Breast epithelium (tissue), 4 donors: Measurements from ENCODE around the gene SIX3. TPM values are rescaled to one million over a fixed set of nuclear protein-coding genes. Genes with fewer than 3 reads are reported as not detected.

Source experiments
- DNase-seq, 2 donors: peaks; one replicate each; pipeline ENCODE4 v3.0.0-alpha.2; 2019; ENCODE audit warnings: low spot score in 2 of 2
- H3K27ac ChIP-seq, 2 donors: fragments of 200-600 bp; sonication (generic) in 1 of 2; one replicate each; pipeline ENCODE4 v1.5.1; 2016 to 2019; ENCODE audit warnings: mild to moderate bottlenecking in 1 of 2
- H3K27me3 ChIP-seq, 2 donors: fragments of 200-600 bp; sonication (generic) in 1 of 2; one replicate each; pipeline versions ENCODE4 v1.5.1 to v1.6.0; 2017 to 2019; ENCODE audit warnings: control low read depth in 1 of 2, mild to moderate bottlenecking in 1 of 2
- H3K36me3 ChIP-seq: fragments of 200-600 bp; one replicate; pipeline ENCODE4 v1.5.1; 2019
- H3K4me1 ChIP-seq, 2 donors: fragments of 200-600 bp; sonication (generic); one replicate each; pipeline ENCODE4 v1.5.1; 2016 to 2019; ENCODE audit warnings: control low read depth in 1 of 2
- H3K4me3 ChIP-seq, 3 donors: fragments of 200-600 bp; sonication (generic); 1 replicate in 2 of 3; 2 replicates in 1 of 3; pipeline ENCODE4 v1.5.1; 2016 to 2019; ENCODE audit warnings: mild to moderate bottlenecking in 3 of 3, moderate library complexity in 2 of 3
- H3K9me3 ChIP-seq, 2 donors: fragments of 200-600 bp; sonication (generic) in 1 of 2; one replicate each; pipeline ENCODE4 v1.5.1; 2016 to 2019; ENCODE audit warnings: control low read depth in 1 of 2
- CTCF ChIP-seq, 3 donors: fragments of 450-650 bp; IDR thresholded peaks; one replicate each; pipeline ENCODE4 v1.5.1; 2016 to 2017; ENCODE audit warnings: antibody characterized with exemption in 3 of 3, mild to moderate bottlenecking in 3 of 3, moderate library complexity in 3 of 3
- POLR2A ChIP-seq: fragments of 450-650 bp; IDR thresholded peaks from one replicate; pipeline ENCODE4 v1.6.1; 2016; ENCODE audit warnings: antibody characterized with exemption, mild to moderate bottlenecking, moderate library complexity
- POLR2AphosphoS5 ChIP-seq, 3 donors: sonication (generic); formaldehyde crosslinking; IDR thresholded peaks; one replicate each; pipeline ENCODE4 v1.6.1; 2017; ENCODE audit warnings: antibody characterized with exemption in 3 of 3
- intact Hi-C: fragments of 100-400 bp; cut with DNase I; formaldehyde crosslinking; loops from one replicate; pipeline ENCODE4 v1.15.1; 2023; ENCODE audit warnings: low total_unique reads
- total RNA-seq, 3 donors: library from RNA; depleted of rRNA; stranded (reverse); fragments of >200 nt; gene quantifications; one replicate each; pipeline ENCODE4 v1.1.0, GENCODE V29; 2016

Gene SIX3
- total RNA-seq, 3 donors from 2014 or later = not detected

GRCh38 chr2:44950646-44951045 is 9.1 kb downstream of the SIX3 start:
- Histone ChIP-seq H3K27ac (no peak overlapping the region), H3K4me1 (peaks cover 3 to 7% of the 10 kb centered on the region in 2 donors), H3K36me3 (no peaks in the 10 kb centered on the region), H3K27me3 (peaks cover 2 to 69% of the 10 kb centered on the region in 2 donors), H3K9me3 (no peaks in the 10 kb centered on the region), H3K4me3 (no peak overlapping the region)
- intact Hi-C loops = no loop called here
- DNase-seq = no peak
- no peak for TF ChIP-seq POLR2A
- TF ChIP-seq POLR2AphosphoS5 (IDR thresholded peaks at IDR 0.05) = no peak
- no peak for TF ChIP-seq CTCF (IDR thresholded peaks at IDR 0.05)

- DNase-seq = no peak
- Histone ChIP-seq H3K4me1 (peaks cover 3 to 7% of the 10 kb centered on the region in 2 donors), H3K27me3 (peaks cover 2 to 69% of the 10 kb centered on the region in 2 donors), H3K36me3 (no peaks in the 10 kb centered on the region), H3K9me3 (no peaks in the 10 kb centered on the region), H3K4me3 (no peak overlapping the region), H3K27ac (no peak overlapping the region)
- intact Hi-C loops = no loop called here
- TF ChIP-seq CTCF (IDR thresholded peaks at IDR 0.05) (no peak), POLR2A (no peak), POLR2AphosphoS5 (IDR thresholded peaks at IDR 0.05) (no peak)
Measured at GRCh38 chr2:44951124-44951523, 9.6 kb downstream of the SIX3 start.

GRCh38 chr2:44951714-44952113 is 10.2 kb downstream of the SIX3 start:
- intact Hi-C loops = no loop called here
- Histone ChIP-seq H3K4me3 (peak overlapping the region; percentile 34 to 64 (median 39)), H3K36me3 (no peaks in the 10 kb centered on the region), H3K9me3 (no peaks in the 10 kb centered on the region), H3K4me1 (peaks cover 3 to 7% of the 10 kb centered on the region in 2 donors), H3K27ac (no peak overlapping the region), H3K27me3 (peaks cover 2 to 74% of the 10 kb centered on the region in 2 donors)
- TF ChIP-seq POLR2A (no peak), CTCF (IDR thresholded peaks at IDR 0.05) (no peak), POLR2AphosphoS5 (IDR thresholded peaks at IDR 0.05) (no peak)
- DNase-seq = no peak

GRCh38 chr2:44952143-44952805 is 10.8 kb downstream of the SIX3 start:
- intact Hi-C loops = no loop called here
- no peaks in the 10 kb centered on the region for H3K9me3 ChIP-seq
- no peak for DNase-seq

More at GRCh38 chr2:44952143-44952805, 10.8 kb downstream of the SIX3 start:
- H3K36me3 ChIP-seq = no peaks in the 10 kb centered on the region
- H3K4me3 ChIP-seq = peak overlapping the region; percentile 34 to 64 (median 39)
- peaks cover 2 to 74% of the 10 kb centered on the region in 2 donors for H3K27me3 ChIP-seq
- peaks cover 3 to 7% of the 10 kb centered on the region in 2 donors for H3K4me1 ChIP-seq
- TF ChIP-seq CTCF (IDR thresholded peaks at IDR 0.05) = peak in 2 of 3 donors; percentile 23 to 29
- TF ChIP-seq POLR2AphosphoS5 (IDR thresholded peaks at IDR 0.05) = no peak
- H3K27ac ChIP-seq = no peak overlapping the region
